HepG2 (cell line): ENCODE data around the gene DBX2.

Experiments used
- SYNCRIP ChIP-seq: fragments of 200-400 bp; formaldehyde crosslinking; IDR thresholded peaks from 2 replicates; pipeline ENCODE4 v1.6.1; 2018; ENCODE audit warnings: mild to moderate bottlenecking, low read depth, low read length; ENCODE audit not compliant: insufficient read depth
- ZBTB1 ChIP-seq: sonication (generic); formaldehyde crosslinking; IDR thresholded peaks from 2 replicates; pipeline ENCODE4 v1.4.0; 2020; ENCODE audit warnings: missing genetic modification reagents, borderline replicate concordance

GRCh38 chr12:45042599-45042998 is 8.3 kb downstream of the DBX2 start:
- TF ChIP-seq ZBTB1 (CRISPR knock-in tag) = no peak
- TF ChIP-seq SYNCRIP = no peak
